ENCODE measurements around the gene LGALS9C.
"Not testable (repeated sequence)": the region's sequence is repeated elsewhere in the genome, so short reads cannot be mapped to it uniquely, and the experiment has no call there.

- not testable (repeated sequence) for TF ChIP-seq CTCF (IDR thresholded peaks at IDR 0.05; ENCODE audit: low read length); EZH2 (optimal IDR thresholded peaks at IDR 0.05; ENCODE audit: low read depth, low read length); EZH2phosphoT487 (IDR thresholded peaks at IDR 0.05; ENCODE audit: low read length)
Observed at GRCh38 chr17:18470345-18470930, 6.2 kb upstream of the LGALS9C start.
